GM06990 (cell line): Measurements from ENCODE around the gene ZNF14.
A peak's percentile ranks its signal among the peaks of the same experiment; 100 is the strongest.

ENCODE experiments used
- DNase-seq: peaks from one replicate; pipeline ENCODE4 v3.0.0-alpha.2; 2011; ENCODE audit not compliant: insufficient read length; ENCODE audit errors: extremely low read depth
- H3K27me3 ChIP-seq: replicated peaks from 2 replicates; pipeline ENCODE4 v1.6.0; 2011; ENCODE audit warnings: low read length; ENCODE audit not compliant: control insufficient read depth, insufficient read depth
- H3K36me3 ChIP-seq: 2 replicates; pipeline ENCODE4 v1.5.1; 2011; ENCODE audit warnings: low read length; ENCODE audit not compliant: control insufficient read depth, insufficient read depth
- H3K4me3 ChIP-seq: replicated peaks from 2 replicates; pipeline ENCODE4 v1.5.1; 2011; ENCODE audit warnings: low read depth, mild to moderate bottlenecking, control low read depth, low read length
- CTCF ChIP-seq: IDR thresholded peaks from 2 replicates; pipeline ENCODE4 v1.5.1; 2011; ENCODE audit warnings: low read length, control low read depth, mild to moderate bottlenecking, inconsistent platforms; ENCODE audit not compliant: insufficient read depth, poor library complexity, severe bottlenecking

ZNF14 gene

GRCh38 chr19:19662871-19663255 is 70.0 kb downstream of the ZNF14 start:
- DNase-seq = no peak
- peak overlapping the region; percentile 96 for H3K4me3 ChIP-seq
- no peaks in the 10 kb centered on the region for H3K27me3 ChIP-seq
- H3K36me3 ChIP-seq = peaks cover 18% of the 10 kb centered on the region
- TF ChIP-seq CTCF = no peak

GRCh38 chr19:19662344-19662743 is 70.6 kb downstream of the ZNF14 start:
- TF ChIP-seq CTCF = no peak
- Histone ChIP-seq H3K4me3 (peak overlapping the region; percentile 96), H3K27me3 (no peaks in the 10 kb centered on the region), H3K36me3 (peaks cover 21% of the 10 kb centered on the region)
- no peak for DNase-seq

- Histone ChIP-seq H3K36me3 (peaks cover 27% of the 10 kb centered on the region), H3K4me3 (peak overlapping the region; percentile 96), H3K27me3 (no peaks in the 10 kb centered on the region)
- DNase-seq = peak; percentile 78
- TF ChIP-seq CTCF = no peak
These were observed 71.1 kb downstream of the ZNF14 start for GRCh38 chr19:19661675-19662251.

- no peak for DNase-seq
- Histone ChIP-seq H3K27me3 (no peaks in the 10 kb centered on the region), H3K36me3 (peaks cover 32% of the 10 kb centered on the region), H3K4me3 (peak overlapping the region; percentile 61)
- TF ChIP-seq CTCF = no peak
These were observed 71.7 kb downstream of the ZNF14 start for GRCh38 chr19:19661141-19661674.
